HEK293 (cell line): ENCODE results near the gene LDOC1.
A peak's percentile ranks its signal among the peaks of the same experiment; 100 is the strongest.

Experiments used
- CTCF ChIA-PET: fragments of 350-600 bp; formaldehyde crosslinking; extraction: SDS; loops from one replicate; lab custom pipeline; 2021; ENCODE audit warnings: antibody characterized with exemption; lab: Yijun Ruan, JAX
- POLR2A ChIA-PET: fragments of 300-600 bp; formaldehyde crosslinking; extraction: SDS; loops from one replicate; lab custom pipeline; 2020; ENCODE audit warnings: antibody characterized with exemption, inconsistent platforms; lab: Yijun Ruan, JAX
- H3K27ac ChIP-seq: fragments of 200-500 bp; sonication (Bioruptor generic); 2 replicates; pipeline ENCODE4 v1.5.1; 2014; ENCODE audit warnings: low read depth, low read length, control low read depth, inconsistent platforms; ENCODE audit errors: extremely low read depth
- H3K36me3 ChIP-seq, 2 experiments: fragments of 200-500 bp in 1 of 2; sonication (Bioruptor generic) in 1 of 2; 1 replicate in 1 of 2; 2 replicates in 1 of 2; pipeline ENCODE4 v1.5.1; 2014 to 2017; ENCODE audit warnings: inconsistent platforms in 2 of 2, low read length in 2 of 2; ENCODE audit not compliant: control insufficient read depth in 2 of 2, insufficient read depth in 1 of 2
- H3K4me1 ChIP-seq: fragments of 200-500 bp; sonication (Bioruptor generic); 2 replicates; pipeline ENCODE4 v1.5.1; 2014; ENCODE audit warnings: mild to moderate bottlenecking, low read length, inconsistent platforms; ENCODE audit not compliant: control insufficient read depth, insufficient read depth
- H3K4me3 ChIP-seq: 2 replicates; pipeline ENCODE4 v1.5.1; 2011; ENCODE audit warnings: low read depth, mild to moderate bottlenecking, control low read depth, low read length, moderate library complexity
- H3K9me3 ChIP-seq: fragments of 200-500 bp; sonication (Bioruptor generic); 2 replicates; pipeline ENCODE4 v1.5.1; 2014; ENCODE audit warnings: low read depth, low read length, inconsistent platforms; ENCODE audit not compliant: control insufficient read depth, insufficient read depth
- GFI1B ChIP-seq: fragments of 450-650 bp; formaldehyde crosslinking; IDR thresholded peaks from 2 replicates; pipeline ENCODE4 v1.5.1; 2016; ENCODE audit warnings: missing biosample characterization, missing genetic modification characterization
- HOXC10 ChIP-seq: sonication (generic); formaldehyde crosslinking; IDR thresholded peaks from 2 replicates; pipeline ENCODE4 v1.8.1; 2023; ENCODE audit warnings: mild to moderate bottlenecking, missing genetic modification reagents
- SP2 ChIP-seq: fragments of 450-650 bp; formaldehyde crosslinking; IDR thresholded peaks from 2 replicates; pipeline ENCODE4 v1.5.1; 2016; ENCODE audit warnings: missing biosample characterization, missing genetic modification characterization
- SP3 ChIP-seq: fragments of 450-650 bp; formaldehyde crosslinking; IDR thresholded peaks from 2 replicates; pipeline ENCODE4 v1.5.1; 2016; ENCODE audit warnings: missing biosample characterization, missing genetic modification characterization
- TCF7L2 ChIP-seq: IDR thresholded peaks from 2 replicates; pipeline ENCODE4 v1.6.1; 2011; ENCODE audit warnings: low read depth, mild to moderate bottlenecking, inconsistent platforms, low read length, moderate library complexity, borderline replicate concordance
- ZBTB17 ChIP-seq: fragments of 450-650 bp; formaldehyde crosslinking; IDR thresholded peaks from 2 replicates; pipeline ENCODE4 v1.5.1; 2016; ENCODE audit warnings: missing biosample characterization, missing genetic modification characterization
- ZNF112 ChIP-seq: fragments of 450-650 bp; formaldehyde crosslinking; IDR thresholded peaks from 2 replicates; pipeline ENCODE4 v1.5.0; 2017; ENCODE audit warnings: missing biosample characterization, missing genetic modification characterization
- ZNF146 ChIP-seq: fragments of 450-650 bp; formaldehyde crosslinking; IDR thresholded peaks from 2 replicates; pipeline ENCODE4 v1.5.1; 2016; ENCODE audit warnings: missing biosample characterization, missing genetic modification characterization
- ZNF16 ChIP-seq: fragments of 450-650 bp; formaldehyde crosslinking; IDR thresholded peaks from 2 replicates; pipeline ENCODE4 v1.5.1; 2016; ENCODE audit warnings: low read depth, missing biosample characterization, missing genetic modification characterization
- ZNF24 ChIP-seq: fragments of 450-650 bp; formaldehyde crosslinking; IDR thresholded peaks from 2 replicates; pipeline ENCODE4 v1.5.1; 2016; ENCODE audit warnings: missing biosample characterization, missing genetic modification characterization
- ZNF335 ChIP-seq: fragments of 450-650 bp; formaldehyde crosslinking; conservative IDR thresholded peaks from 2 replicates; pipeline ENCODE4 v1.5.1; 2016; ENCODE audit warnings: missing biosample characterization, missing genetic modification characterization
- ZNF341 ChIP-seq: fragments of 450-650 bp; formaldehyde crosslinking; IDR thresholded peaks from 2 replicates; pipeline ENCODE4; 2016; ENCODE audit warnings: low read depth, missing biosample characterization, missing genetic modification characterization
- ZNF837 ChIP-seq: fragments of 450-650 bp; formaldehyde crosslinking; IDR thresholded peaks from 2 replicates; pipeline ENCODE4 v1.5.1; 2016; ENCODE audit warnings: missing biosample characterization, missing genetic modification characterization
- TF ChIP-seq, protein P1 (sequence below): fragments of 450-650 bp; formaldehyde crosslinking; IDR thresholded peaks from 2 replicates; pipeline ENCODE4 v1.5.1; 2016; ENCODE audit warnings: missing biosample characterization, missing genetic modification characterization
- TF ChIP-seq, protein P2 (sequence below): fragments of 450-650 bp; formaldehyde crosslinking; optimal IDR thresholded peaks from 2 replicates; pipeline ENCODE3; 2016; ENCODE audit warnings: missing biosample characterization, mild to moderate bottlenecking, missing genetic modification characterization
- TF ChIP-seq, protein P3 (sequence below): fragments of 450-650 bp; formaldehyde crosslinking; IDR thresholded peaks from 2 replicates; pipeline ENCODE4 v1.5.1; 2016; ENCODE audit warnings: missing biosample characterization, missing genetic modification characterization

The LDOC1 gene

DNA sequence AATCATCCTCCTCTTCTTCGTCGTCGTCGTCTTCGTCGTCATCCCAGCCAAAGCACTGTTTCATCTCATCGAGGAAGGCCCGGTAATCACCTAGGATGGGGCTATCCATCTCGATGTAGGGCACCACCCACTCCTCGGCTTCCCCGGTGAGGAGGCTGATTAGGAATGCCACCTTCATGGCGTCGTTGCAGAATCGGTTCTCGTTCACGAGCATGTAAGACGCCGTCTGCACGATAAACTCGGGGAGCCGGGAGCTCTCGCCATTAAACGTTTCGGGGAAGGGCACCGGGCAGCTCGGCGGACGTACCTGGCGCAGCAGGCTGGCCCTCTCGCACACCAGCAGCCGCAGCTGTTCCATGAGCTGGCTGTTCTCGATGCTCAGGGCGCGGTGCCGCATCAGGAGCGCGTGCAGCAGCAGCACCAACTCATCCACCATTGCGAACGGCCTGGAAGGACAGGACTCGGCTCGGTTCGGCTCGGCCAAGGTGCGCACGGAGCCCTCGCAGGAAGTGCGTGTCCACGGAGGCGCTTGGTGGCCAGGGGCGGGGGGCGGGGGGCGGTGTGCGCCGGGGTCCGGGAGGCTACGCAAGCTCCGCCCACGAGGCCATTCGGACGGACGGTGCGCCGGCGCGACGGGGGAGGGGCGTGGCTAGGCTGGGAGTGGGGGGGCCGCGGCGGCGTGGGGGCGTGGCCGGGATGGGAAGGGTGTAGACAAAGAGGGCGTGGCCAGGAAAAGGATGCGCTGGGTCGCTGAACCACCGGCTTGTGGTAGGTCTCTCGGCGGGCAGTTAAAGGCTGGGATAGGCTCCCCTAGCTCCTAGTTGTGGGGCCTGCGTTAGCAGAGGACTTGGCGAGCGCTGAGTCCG, at the start of gene LDOC1:
Gene LDOC1, minus strand, starts transcription at position 544 of the 866 bp plus-strand sequence. Its CDS starts 108 bp downstream, at position 436.
- Histone ChIP-seq H3K4me3 (peak within 1 kb of the TSS; percentile 62), H3K9me3 (no peaks in the 10 kb centered on the region), H3K4me1 (no peaks in the 10 kb centered on the region), H3K36me3 (no peaks in the 10 kb centered on the region), H3K27ac (no peak within 1 kb of the TSS; the same call in 1 of the 2 replicates)
- CTCF ChIA-PET, result no interaction called here
- POLR2A ChIA-PET, result interaction anchor here (0.6 to 1.5 kb wide), 4 partner anchors 12 to 1595 kb away, joined by 3 to 9 read pairs (median 4); no protein-coding TSS in a partner anchor
- TF ChIP-seq, protein P1, sequence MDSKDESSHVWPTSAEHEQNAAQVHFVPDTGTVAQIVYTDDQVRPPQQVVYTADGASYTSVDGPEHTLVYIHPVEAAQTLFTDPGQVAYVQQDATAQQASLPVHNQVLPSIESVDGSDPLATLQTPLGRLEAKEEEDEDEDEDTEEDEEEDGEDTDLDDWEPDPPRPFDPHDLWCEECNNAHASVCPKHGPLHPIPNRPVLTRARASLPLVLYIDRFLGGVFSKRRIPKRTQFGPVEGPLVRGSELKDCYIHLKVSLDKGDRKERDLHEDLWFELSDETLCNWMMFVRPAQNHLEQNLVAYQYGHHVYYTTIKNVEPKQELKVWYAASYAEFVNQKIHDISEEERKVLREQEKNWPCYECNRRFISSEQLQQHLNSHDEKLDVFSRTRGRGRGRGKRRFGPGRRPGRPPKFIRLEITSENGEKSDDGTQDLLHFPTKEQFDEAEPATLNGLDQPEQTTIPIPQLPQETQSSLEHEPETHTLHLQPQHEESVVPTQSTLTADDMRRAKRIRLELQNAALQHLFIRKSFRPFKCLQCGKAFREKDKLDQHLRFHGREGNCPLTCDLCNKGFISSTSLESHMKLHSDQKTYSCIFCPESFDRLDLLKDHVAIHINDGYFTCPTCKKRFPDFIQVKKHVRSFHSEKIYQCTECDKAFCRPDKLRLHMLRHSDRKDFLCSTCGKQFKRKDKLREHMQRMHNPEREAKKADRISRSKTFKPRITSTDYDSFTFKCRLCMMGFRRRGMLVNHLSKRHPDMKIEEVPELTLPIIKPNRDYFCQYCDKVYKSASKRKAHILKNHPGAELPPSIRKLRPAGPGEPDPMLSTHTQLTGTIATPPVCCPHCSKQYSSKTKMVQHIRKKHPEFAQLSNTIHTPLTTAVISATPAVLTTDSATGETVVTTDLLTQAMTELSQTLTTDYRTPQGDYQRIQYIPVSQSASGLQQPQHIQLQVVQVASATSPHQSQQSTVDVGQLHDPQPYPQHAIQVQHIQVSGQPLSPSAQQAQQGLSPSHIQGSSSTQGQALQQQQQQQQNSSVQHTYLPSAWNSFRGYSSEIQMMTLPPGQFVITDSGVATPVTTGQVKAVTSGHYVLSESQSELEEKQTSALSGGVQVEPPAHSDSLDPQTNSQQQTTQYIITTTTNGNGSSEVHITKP, result no peak
- TF ChIP-seq, protein P2, sequence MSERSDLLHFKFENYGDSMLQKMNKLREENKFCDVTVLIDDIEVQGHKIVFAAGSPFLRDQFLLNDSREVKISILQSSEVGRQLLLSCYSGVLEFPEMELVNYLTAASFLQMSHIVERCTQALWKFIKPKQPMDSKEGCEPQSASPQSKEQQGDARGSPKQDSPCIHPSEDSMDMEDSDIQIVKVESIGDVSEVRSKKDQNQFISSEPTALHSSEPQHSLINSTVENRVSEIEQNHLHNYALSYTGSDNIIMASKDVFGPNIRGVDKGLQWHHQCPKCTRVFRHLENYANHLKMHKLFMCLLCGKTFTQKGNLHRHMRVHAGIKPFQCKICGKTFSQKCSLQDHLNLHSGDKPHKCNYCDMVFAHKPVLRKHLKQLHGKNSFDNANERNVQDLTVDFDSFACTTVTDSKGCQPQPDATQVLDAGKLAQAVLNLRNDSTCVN, result peak; percentile 47
- TF ChIP-seq ZNF16 (tag by site-specific recombination) (no peak), SP2 (tag by site-specific recombination) (peak; percentile 25; the same call in 1 of the 2 replicates), ZNF24 (tag by site-specific recombination) (no peak), SP3 (peak; percentile 53; the same call in 1 of the 2 replicates), HOXC10 (CRISPR knock-in tag) (0 out of 2 replicates have a peak, but pooled peaks have one; percentile 64), ZNF341 (tag by site-specific recombination) (peak; percentile 90), ZBTB17 (tag by site-specific recombination) (peak; percentile 38; the same call in 1 of the 2 replicates), ZNF335 (tag by site-specific recombination) (peak; percentile 62)

DNA sequence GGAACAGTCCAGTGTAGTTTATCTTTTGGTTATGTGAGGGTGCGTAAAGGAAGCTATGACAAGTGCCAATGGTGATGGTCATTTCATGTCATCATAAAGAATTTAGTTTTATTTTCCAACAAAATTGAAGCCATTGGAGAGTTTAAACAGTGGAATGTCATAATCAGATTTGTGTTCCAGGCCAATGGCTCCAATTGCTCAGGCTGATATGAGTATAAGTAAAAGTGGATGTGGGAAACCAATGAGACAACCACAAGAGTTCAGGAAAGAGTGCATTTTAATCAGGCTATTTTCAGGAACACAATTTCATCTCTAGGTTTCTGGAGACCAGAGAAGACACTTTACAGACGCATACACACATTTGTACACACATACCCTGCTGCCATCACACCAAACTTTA, 44.7 kb upstream of the LDOC1 start:
- Histone ChIP-seq H3K9me3 (peaks cover 2% of the 10 kb centered on the region; the same call in 1 of the 2 replicates), H3K4me3 (no peak overlapping the region), H3K27ac (no peak overlapping the region), H3K36me3 (no peaks in the 10 kb centered on the region), H3K4me1 (no peaks in the 10 kb centered on the region)
- CTCF ChIA-PET, result no interaction called here
- POLR2A ChIA-PET, result interaction anchor here (1.7 kb wide), 1 partner anchor 45 kb away, joined by 5 read pairs; the partner anchor contains the start of gene LDOC1
- TF ChIP-seq TCF7L2 (no peak), GFI1B (tag by site-specific recombination) (no peak), ZNF146 (tag by site-specific recombination) (no peak), ZNF837 (no peak), ZNF112 (tag by site-specific recombination) (no peak)
- TF ChIP-seq, protein P3, sequence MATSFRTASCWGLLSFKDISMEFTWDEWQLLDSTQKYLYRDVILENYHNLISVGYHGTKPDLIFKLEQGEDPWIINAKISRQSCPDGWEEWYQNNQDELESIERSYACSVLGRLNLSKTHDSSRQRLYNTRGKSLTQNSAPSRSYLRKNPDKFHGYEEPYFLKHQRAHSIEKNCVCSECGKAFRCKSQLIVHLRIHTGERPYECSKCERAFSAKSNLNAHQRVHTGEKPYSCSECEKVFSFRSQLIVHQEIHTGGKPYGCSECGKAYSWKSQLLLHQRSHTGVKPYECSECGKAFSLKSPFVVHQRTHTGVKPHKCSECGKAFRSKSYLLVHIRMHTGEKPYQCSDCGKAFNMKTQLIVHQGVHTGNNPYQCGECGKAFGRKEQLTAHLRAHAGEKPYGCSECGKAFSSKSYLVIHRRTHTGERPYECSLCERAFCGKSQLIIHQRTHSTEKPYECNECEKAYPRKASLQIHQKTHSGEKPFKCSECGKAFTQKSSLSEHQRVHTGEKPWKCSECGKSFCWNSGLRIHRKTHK, result no peak
- TF ChIP-seq, protein P2, result no peak
